Fibroblast of peridontal ligament (primary cell): ENCODE results near the gene KRTAP4-11.
"Not testable (repeated sequence)": the region's sequence is repeated elsewhere in the genome, so short reads cannot be mapped to it uniquely, and the experiment has no call there.

Experiments used
- DNase-seq: peaks from one replicate; pipeline ENCODE4 v3.0.0-alpha.2; 2010; ENCODE audit errors: extremely low read depth

The KRTAP4-11 gene

DNA sequence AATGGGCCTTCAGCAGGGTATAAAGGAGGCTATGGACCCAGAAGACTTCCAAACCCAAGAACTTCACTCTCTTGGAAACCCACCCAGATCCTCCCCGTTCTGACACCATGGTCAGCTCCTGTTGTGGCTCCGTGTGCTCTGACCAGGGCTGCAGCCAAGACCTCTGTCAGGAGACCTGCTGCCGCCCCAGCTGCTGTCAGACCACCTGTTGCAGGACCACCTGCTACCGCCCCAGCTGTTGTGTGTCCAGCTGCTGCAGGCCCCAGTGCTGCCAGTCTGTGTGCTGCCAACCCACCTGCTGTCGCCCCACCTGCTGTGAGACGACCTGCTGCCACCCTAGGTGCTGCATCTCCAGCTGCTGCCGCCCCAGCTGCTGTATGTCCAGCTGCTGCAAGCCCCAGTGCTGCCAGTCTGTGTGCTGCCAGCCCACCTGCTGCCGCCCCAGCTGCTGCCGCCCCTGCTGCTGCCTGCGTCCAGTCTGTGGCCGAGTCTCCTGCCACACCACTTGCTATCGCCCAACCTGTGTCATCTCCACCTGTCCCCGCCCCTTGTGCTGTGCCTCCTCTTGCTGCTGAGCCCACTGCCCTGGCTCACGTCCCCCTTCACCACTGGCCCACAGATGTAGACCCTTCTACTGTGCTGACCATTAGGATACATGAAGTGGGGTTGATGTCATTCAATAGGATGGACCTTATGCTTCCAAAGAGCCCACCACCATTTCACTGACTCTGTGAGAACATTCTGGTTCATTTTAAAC, 33.9 kb downstream of the KRTAP4-11 start, which contains the start of gene KRTAP4-7:
TSS of gene KRTAP4-7 (plus strand) at position 51 of the 757 bp plus-strand sequence. CDS start at position 108, 57 bp downstream.
- DNase-seq, result not testable (repeated sequence)

DNA sequence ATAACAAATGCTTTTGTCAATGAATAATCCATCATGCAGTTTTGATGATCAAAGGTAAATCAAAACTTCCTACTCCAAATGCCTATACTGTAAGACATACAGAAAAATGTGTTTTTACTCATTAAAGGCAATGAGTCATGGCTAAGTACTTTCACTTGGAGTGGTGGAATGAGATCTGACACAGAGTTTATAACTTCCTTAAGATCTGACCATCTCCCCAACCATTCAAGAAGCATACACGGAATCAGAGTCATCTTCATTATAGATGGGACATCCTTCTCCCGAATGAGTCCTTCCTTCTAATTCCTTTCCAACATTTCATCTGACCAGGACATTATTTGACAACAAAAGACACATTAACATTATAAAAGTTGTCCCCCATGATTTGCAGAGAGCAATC, 34.7 kb downstream of the KRTAP4-11 start:
- DNase-seq, result peak; percentile 47

DNA sequence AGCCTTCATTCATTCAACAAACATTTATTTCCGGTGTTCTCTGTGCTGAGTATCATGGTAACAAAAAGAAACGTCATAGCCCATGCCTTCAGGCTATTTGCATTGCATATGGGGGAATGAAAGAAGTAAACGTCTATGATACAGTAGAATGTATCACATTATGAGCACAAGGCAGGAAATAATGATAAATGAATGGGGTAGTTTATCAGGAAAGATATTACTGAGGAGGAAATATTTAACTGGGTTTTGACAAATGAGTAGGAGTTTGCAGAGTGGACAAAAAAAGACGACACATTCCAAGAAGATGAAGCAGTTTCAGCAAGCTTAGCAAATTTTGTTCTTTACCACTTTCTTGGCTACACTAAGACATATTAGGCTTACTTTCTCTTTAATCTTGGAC, 35.5 kb downstream of the KRTAP4-11 start:
- DNase-seq, result no peak

DNA sequence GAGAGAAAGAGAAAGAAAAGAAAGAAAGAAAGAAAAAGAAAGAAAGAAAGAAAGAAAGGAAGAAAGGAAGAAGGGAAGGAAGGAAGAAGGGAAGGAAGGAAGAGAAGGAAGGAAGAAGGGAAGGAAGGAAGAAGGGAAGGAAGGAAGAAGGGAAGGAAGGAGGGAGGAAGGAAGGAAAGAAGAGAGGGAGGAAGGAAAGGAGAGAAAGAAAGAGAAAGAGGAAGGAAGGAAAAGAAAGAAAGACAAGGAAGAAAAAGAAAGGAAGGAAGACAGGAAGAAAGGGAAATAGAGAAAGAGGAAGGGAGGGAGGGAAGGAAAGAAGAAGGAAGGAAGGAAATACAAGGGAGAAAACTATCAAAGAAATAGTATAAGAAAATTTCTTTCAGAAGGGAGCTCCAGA, 41.4 kb downstream of the KRTAP4-11 start:
- DNase-seq, result no peak

DNA sequence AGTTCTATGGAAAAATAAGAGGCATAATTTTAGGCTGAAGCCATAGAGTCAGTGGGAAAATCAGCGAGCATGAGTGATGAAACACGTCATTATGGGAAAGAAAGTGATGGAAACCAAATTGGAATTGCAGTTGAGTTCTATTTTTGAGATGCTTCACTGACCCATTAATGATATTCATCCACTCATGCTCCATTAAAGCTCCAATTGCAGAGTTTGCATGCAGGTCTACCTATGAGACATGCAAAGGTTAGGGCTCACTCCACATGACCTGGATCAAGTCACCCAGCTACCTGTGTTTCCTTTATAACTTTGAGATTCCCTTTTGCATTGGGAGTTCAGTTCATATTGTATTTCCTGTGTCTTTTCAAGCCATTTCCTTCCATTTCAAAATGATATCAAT, 44.5 kb downstream of the KRTAP4-11 start:
- no peak for DNase-seq

DNA sequence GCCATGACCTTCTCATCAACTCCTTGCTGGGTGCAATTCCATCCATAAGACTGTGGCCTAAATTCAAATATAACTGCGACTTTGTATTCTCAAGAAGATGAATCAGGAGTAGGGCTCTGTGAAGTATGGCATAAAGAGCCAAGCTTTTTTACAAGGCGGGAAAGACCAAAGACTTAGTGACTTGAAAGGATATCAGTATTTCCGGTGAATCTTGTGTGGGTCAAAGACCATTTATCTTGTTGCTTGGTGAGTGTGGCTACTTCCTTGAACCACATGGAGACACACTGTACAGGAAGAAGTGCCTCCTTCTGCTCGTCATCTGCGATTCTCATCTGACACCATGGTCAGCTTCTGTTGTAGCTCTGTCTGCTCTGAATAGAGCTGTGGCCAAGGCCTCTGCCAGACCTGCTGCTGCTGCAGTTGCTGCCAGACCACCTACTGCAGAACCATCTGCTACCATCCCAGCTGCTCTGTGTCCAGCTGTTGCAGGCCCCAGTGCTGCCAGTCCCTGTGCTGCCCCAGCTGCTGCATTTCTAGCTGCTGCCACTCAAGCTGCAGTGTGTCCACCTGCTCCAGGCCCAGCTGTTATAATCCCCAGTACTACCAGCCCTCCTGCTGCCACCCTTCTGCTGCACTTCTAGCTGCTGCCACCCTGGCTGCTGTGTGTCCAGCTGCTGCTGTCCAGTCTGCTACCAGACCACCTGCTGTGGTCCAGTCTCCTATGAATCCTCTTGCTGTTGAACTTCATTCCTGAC, 46.4 kb downstream of the KRTAP4-11 start:
- no peak for DNase-seq

DNA sequence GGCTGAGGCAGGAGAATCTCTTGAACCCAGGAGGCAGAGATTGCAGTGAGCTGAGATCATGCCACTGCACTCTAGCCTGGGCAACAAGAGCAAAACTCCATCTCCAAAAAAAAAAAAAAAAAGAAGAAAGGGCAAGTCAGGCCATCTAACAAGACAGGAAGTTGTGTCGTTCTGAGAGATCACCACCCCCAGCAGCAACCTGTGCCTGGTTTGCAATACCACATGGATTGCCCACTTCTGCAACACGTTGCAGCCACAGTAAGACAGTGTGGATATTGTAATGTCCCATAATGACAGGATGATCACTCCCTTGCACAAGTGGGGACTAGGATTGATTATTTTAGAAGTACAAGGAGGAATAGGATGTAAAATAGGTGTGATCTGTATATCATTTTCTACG, 49.1 kb downstream of the KRTAP4-11 start:
- DNase-seq, result no peak

DNA sequence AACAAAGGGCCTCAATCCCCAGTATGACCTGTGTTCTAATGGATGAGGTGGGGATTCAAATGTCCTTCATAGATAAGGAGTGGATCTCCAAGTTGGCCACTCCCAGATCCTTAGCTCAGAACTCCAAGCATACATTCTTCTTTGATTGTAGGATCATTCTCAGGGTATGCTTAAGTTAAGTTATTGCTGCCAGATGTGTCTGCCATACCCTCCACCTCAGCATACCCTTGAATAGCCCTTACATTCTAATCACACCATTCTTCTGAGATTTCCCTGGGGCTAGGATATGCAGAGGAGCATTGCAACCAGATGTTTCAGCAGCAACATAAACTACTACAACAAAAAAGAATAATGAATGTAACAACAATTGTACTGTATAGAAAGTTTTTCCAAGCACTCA, 50.9 kb downstream of the KRTAP4-11 start:
- DNase-seq, result peak; percentile 85
